Astrocyte of the spinal cord (primary cell): ENCODE data around the gene DNAI2.

Experiments used
- DNase-seq: peaks from one replicate; pipeline ENCODE4 v3.0.0; 2011; ENCODE audit warnings: low read depth, low spot score
- H3K4me3 ChIP-seq: 2 replicates; pipeline ENCODE4 v1.5.1; 2011; ENCODE audit warnings: low read depth, mild to moderate bottlenecking, low read length, moderate library complexity
- CTCF ChIP-seq: IDR thresholded peaks from 2 replicates; pipeline ENCODE4 v1.5.1; 2012; ENCODE audit warnings: low read depth, mild to moderate bottlenecking, low read length, inconsistent platforms
- in situ Hi-C: cut with HindIII; loops from 2 replicates; pipeline ENCODE4 v1.10.0; 2017; ENCODE audit warnings: low sequenced_read_pairs

DNAI2 gene

GRCh38 chr17:74318391-74318790 is 44.4 kb downstream of the DNAI2 start:
- in situ Hi-C loops: no loop called here
- DNase-seq: no peak
- no peak overlapping the region for H3K4me3 ChIP-seq
- TF ChIP-seq CTCF: no peak

- no peak for DNase-seq
- no peak for TF ChIP-seq CTCF
- in situ Hi-C loops: no loop called here
Measured at GRCh38 chr17:74324521-74324920, 50.5 kb downstream of the DNAI2 start.

GRCh38 chr17:74325376-74325742 is 51.3 kb downstream of the DNAI2 start:
- in situ Hi-C loops: no loop called here
- no peak for TF ChIP-seq CTCF
- no peak for DNase-seq
- no peak overlapping the region for H3K4me3 ChIP-seq

More at GRCh38 chr17:74324521-74324920, 50.5 kb downstream of the DNAI2 start:
- H3K4me3 ChIP-seq: no peak overlapping the region

- H3K4me3 ChIP-seq: no peak within 1 kb of the TSS
- TF ChIP-seq CTCF: no peak
- in situ Hi-C loops: no loop called here
- no peak for DNase-seq
Measured at GRCh38 chr17:74325743-74326379, 51.8 kb downstream of the DNAI2 start, which contains the start of gene KIF19. Gene KIF19 (plus strand): TSS chr17:74326226. CDS start chr17:74326350, 124 bp downstream.

- no peak for TF ChIP-seq CTCF
- no peak overlapping the region for H3K4me3 ChIP-seq
- in situ Hi-C loops: no loop called here
- no peak for DNase-seq
Measured at GRCh38 chr17:74326506-74326905, 52.5 kb downstream of the DNAI2 start.

- no peak overlapping the region for H3K4me3 ChIP-seq
- TF ChIP-seq CTCF: no peak
- no peak for DNase-seq
- in situ Hi-C loops: no loop called here
Measured at GRCh38 chr17:74328487-74328886, 54.5 kb downstream of the DNAI2 start.

GRCh38 chr17:74329378-74329777 is 55.3 kb downstream of the DNAI2 start:
- no peak for TF ChIP-seq CTCF
- in situ Hi-C loops: no loop called here
- H3K4me3 ChIP-seq: no peak overlapping the region
- DNase-seq: no peak
